ENCODE results near the gene OPRM1.

OPRM1 gene

DNA sequence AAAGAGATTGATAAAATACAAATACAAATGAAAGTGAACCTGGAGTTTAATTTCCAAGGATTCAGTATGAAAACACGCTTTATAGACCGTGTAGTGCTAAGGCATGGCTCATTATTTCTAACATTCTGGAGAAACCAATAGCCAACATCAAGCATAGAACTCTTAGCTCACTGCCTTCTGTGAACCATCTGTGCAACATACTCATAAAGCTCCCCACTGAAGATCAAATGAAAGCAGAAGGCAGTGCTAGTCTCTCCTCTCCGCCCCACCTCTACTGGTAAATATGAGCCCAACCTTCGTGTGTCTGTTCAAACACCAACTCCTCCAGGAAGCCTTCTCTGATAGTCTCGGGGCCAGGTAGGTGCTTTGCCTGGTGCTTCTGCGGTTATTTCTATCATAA, 163.9 kb downstream of the OPRM1 start:
- no peak for DNase-seq (ENCODE audit: low read depth in 3 of 3)

GRCh38 chr6:154206141-154206540, 167.1 kb downstream of the OPRM1 start:
- DNase-seq (ENCODE audit: low read depth in 3 of 3), result no peak

- no peak for DNase-seq (ENCODE audit: low read depth in 3 of 3)
Observed at GRCh38 chr6:154206996-154207395, 168.0 kb downstream of the OPRM1 start.

GRCh38 chr6:154209555-154209954, 170.5 kb downstream of the OPRM1 start:
- DNase-seq (ENCODE audit: low read depth in 3 of 3), result no peak

DNA sequence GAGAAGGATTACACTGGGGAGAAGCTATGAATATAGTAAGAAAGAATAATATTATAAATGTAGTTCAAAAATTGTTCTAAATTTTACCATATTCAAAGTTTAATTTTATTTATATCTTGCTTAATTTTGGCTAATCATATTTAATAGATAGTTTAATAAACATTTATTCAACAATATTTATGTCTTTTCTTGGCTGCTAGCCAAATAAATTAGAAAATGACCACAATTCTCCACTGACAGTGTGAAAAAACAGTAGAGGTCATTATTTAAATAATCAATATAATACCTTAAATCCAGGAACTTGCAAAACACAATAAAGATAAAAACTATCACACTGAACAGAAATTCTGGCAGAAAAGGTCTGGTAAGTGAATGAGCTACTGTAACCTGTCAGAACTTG, 171.6 kb downstream of the OPRM1 start:
- no peak for DNase-seq (ENCODE audit: low read depth in 3 of 3)

DNA sequence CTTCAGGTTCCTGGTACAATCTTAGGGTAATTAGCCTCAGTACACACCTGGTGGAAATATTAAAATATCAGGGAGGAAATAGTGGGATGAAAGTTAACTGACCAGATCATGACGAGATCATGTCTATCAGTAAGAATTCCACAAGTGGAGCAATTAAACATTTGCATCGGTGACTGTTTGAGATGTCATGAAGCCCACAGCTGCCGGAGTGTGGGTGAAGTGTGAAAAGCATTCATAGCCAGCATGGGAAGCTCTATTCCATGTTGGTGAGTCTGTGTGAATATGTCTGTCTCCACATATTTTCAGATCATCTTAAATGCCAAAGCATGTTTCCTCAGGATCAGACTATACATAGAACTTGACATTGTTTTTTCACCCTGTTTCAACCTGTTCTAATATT, 174.7 kb downstream of the OPRM1 start:
- DNase-seq (ENCODE audit: low read depth in 3 of 3), result no peak

- DNase-seq (ENCODE audit: low read depth in 3 of 3), result no peak
Observed at GRCh38 chr6:154218301-154218700, 179.3 kb downstream of the OPRM1 start.

DNA sequence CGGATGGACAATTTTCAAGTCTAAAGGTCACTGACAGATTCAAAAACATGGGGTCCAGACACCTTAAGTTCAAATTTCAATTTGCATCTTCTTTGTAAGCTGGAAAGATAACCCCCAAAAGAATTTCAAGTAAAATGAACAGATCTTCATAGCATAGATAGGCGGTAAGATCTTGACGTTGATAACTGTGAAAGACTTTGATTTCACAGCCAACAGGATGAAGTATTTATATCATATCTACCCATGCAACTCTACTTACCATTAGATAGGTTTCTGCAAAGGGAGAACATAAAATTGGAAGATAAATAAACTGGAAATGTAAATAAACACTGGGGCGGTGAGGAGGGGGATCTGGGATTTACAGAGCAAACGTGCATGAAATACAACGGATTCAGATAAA, 179.7 kb downstream of the OPRM1 start:
- no peak for DNase-seq (ENCODE audit: low read depth in 3 of 3)

- DNase-seq (ENCODE audit: low read depth in 3 of 3), result no peak
Observed at GRCh38 chr6:154219250-154219649, 180.2 kb downstream of the OPRM1 start.

- DNase-seq (ENCODE audit: low read depth in 3 of 3), result no peak
Observed at GRCh38 chr6:154222716-154223115, 183.7 kb downstream of the OPRM1 start.

DNA sequence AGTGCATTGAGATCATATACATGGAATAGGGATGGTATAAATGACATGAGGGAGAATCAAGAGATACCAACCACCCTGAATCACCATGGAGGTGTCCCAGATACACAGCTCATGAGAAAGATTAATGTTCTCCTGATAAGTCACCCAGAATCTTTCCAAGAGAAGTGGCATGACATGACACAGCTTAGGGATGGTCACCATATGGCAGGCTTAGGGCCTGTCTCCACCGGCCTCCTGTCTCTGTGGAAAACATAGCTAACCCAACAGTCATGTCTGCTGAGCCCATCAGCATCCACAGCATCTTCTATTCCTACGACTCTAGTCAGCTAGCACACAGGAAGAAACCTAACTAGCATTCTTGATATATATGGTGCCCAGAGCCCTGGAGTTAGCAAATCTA, 184.3 kb downstream of the OPRM1 start:
- DNase-seq (ENCODE audit: low read depth in 3 of 3), result no peak

DNA sequence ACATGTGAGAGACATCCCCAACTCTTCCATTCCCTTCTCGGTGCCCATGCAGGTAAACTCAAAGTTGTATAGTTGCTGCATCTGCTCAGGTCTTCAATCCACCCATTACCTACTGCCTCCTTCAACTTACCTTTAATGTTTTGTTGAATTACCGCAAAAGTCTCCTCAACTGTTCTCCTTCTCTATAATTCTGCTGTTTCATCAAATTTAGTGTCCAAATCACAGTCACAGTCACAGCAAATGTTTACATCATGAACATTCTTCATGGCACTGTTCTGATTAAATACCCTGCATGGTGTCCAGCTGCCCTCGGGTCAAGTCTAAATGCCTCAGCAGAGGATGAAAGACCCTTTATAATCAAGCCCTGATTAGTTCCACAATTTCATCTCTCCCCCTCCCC, 187.4 kb downstream of the OPRM1 start:
- DNase-seq (ENCODE audit: low read depth in 3 of 3), result no peak

- no peak for DNase-seq (ENCODE audit: low read depth in 3 of 3)
Observed at GRCh38 chr6:154227862-154228520, 189.0 kb downstream of the OPRM1 start.

- no peak for DNase-seq (ENCODE audit: low read depth in 3 of 3)
Observed at GRCh38 chr6:154228521-154228905, 189.5 kb downstream of the OPRM1 start.

GRCh38 chr6:154229786-154230185, 190.7 kb downstream of the OPRM1 start:
- DNase-seq (ENCODE audit: low read depth in 3 of 3), result peak in 2 of 3 experiments; percentile 44 to 48

DNA sequence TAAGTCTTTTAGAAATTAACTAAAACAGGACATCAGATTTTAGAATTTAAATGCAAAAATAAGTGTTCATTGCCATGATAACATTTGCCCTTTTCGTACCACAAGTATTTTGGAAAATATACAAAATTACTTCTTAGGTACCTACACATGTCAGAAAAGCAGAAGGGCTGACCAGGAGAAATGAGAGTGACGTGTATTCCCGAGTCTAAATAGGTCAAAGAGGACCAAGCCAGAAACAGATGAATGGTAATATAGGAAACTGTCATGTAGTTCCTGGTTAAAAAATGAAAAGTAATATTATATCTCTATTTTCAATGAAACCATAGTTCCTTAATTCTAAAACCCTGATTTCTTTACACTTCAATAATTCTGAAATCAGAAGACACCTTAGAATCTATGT, 191.4 kb downstream of the OPRM1 start:
- no peak for DNase-seq (ENCODE audit: low read depth in 3 of 3)

- DNase-seq (ENCODE audit: low read depth in 3 of 3), result no peak
Observed at GRCh38 chr6:154230910-154231595, 192.0 kb downstream of the OPRM1 start.

DNA sequence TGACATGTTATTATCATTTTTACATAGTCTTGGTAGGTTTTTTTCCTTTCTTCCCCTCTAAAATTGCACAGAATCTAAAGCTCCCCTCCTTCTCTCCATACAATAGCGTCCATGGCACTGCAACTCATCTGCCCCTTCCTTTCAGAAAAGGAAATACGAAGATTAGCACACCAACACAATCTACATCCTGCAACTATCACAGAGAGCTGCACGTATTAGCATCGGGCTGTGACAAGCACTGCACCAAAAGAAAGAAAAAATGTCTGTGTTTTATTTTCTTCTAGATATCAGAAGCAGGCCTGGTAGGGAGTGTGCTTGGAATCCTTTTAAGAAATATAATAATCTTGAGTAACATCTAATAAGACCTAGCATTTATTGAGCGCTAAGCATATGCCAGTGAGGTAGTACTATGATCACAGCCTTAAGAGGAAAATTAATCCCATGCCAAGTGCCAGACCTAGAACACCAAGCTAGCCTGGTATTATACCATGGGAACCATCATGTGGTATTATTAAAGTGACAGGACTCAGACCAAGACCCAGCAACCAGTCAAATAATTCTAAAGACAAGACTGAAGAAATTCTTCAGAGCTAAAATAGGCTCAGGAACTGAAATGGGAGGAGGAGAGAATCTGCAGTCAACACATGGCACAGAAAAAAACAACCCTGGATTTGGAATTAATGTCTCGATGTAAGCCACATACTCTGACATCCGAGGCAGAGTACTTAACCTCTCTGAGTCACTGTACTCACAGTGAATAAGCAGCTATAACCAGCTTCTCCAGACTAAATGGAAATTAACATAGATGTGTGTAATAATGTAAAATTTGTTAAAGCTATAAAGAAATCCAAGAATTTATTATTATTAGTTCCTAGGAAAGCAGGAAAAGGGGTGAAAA, 193.2 kb downstream of the OPRM1 start:
- DNase-seq (ENCODE audit: low read depth in 3 of 3), result no peak

- DNase-seq (ENCODE audit: low read depth in 3 of 3), result no peak
Observed at GRCh38 chr6:154233383-154233782, 194.3 kb downstream of the OPRM1 start.

DNA sequence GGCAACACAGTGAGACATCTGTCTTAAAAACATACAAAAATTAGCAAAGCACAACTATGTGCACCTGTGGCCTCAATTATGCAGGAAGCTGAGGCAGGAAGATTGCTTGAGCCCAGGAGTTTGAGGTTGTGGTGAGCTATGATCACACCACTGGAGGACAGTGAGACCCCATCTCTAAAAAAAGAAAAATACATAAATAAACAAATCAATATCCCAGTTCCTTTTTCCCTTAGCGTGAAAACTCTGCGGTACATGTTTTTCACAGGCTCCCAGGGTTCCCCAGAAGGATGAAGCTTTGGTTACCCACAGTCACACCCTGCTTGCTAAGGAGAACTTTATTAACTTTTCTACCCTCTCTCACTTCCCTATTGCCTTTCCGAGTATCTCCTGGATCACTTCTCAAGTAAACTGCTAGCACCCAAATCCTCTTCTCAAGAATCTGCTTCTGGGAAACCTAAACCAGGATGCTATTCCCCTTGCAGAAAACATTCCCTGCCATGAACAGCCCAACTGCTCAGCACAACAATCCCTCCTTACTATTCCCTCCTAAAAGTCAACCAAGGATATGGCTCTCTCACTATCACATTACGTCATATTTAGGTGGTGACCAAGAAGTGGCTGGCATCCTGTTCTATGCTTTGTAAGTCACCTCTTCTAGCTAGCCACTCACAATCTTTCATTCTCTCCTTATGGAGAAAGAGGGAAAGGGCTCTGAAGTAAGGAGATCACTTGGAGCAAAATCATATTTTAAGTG, 195.2 kb downstream of the OPRM1 start:
- no peak for DNase-seq (ENCODE audit: low read depth in 3 of 3)

GRCh38 chr6:154236646-154237301, 197.7 kb downstream of the OPRM1 start:
- no peak for DNase-seq (ENCODE audit: low read depth in 3 of 3)

All from stimulated activated CD4-positive, alpha-beta T cell treated with anti-CD3 and anti-CD28 coated beads, TNF-alpha, amount 100 ng/mL, for 4 hours (primary cell).